GM18951 (cell line): ENCODE measurements around the gene TP53AIP1.

Experiments used
- POLR2A ChIP-seq: IDR thresholded peaks from 4 replicates; pipeline ENCODE4 v1.6.1; 2011; ENCODE audit warnings: mild to moderate bottlenecking; ENCODE audit not compliant: insufficient read length, insufficient read depth; ENCODE audit errors: extremely low read depth
- in situ Hi-C: fragments of 300-500 bp; cut with MboI; formaldehyde crosslinking; loops from one replicate; pipeline ENCODE4 v1.12.0; 2022; ENCODE audit warnings: low sequenced_read_pairs, mixed read lengths, inconsistent platforms; ENCODE audit not compliant: unreplicated experiment

The TP53AIP1 gene

GRCh38 chr11:128956401-128957201 is 13.9 kb upstream of the TP53AIP1 start:
- no peak for TF ChIP-seq POLR2A
- in situ Hi-C loops: no loop called here

GRCh38 chr11:128955636-128956035 is 13.0 kb upstream of the TP53AIP1 start:
- in situ Hi-C loops: no loop called here
- TF ChIP-seq POLR2A: no peak

- no peak for TF ChIP-seq POLR2A
- in situ Hi-C loops: loop anchor here (5.0 kb wide), 1 partner anchor 66 kb away; no protein-coding TSS in a partner anchor
These were observed 10.5 kb upstream of the TP53AIP1 start for GRCh38 chr11:128953151-128953550.

- no peak for TF ChIP-seq POLR2A
- in situ Hi-C loops: loop anchor here (5.0 kb wide), 1 partner anchor 63 kb away; no protein-coding TSS in a partner anchor
These were observed 7.3 kb upstream of the TP53AIP1 start for GRCh38 chr11:128949791-128950454.

GRCh38 chr11:128948583-128948982 is 5.9 kb upstream of the TP53AIP1 start:
- TF ChIP-seq POLR2A: no peak

GRCh38 chr11:128947773-128948172 is 5.1 kb upstream of the TP53AIP1 start:
- in situ Hi-C loops: no loop called here
- no peak for TF ChIP-seq POLR2A

More at GRCh38 chr11:128948583-128948982, 5.9 kb upstream of the TP53AIP1 start:
- in situ Hi-C loops: no loop called here

- in situ Hi-C loops: no loop called here
- TF ChIP-seq POLR2A: no peak
These were observed 4.0 kb upstream of the TP53AIP1 start for GRCh38 chr11:128946648-128947047.

GRCh38 chr11:128943428-128943976 is 831 bp upstream of the TP53AIP1 start:
- in situ Hi-C loops: no loop called here
- no peak for TF ChIP-seq POLR2A

GRCh38 chr11:128942272-128942612 is 429 bp downstream of the TP53AIP1 start:
- no peak for TF ChIP-seq POLR2A
- in situ Hi-C loops: no loop called here

GRCh38 chr11:128941573-128942271 is 949 bp downstream of the TP53AIP1 start:
- no peak for TF ChIP-seq POLR2A
- in situ Hi-C loops: no loop called here

GRCh38 chr11:128941110-128941509 is 1.6 kb downstream of the TP53AIP1 start:
- in situ Hi-C loops: no loop called here
- no peak for TF ChIP-seq POLR2A

- TF ChIP-seq POLR2A: no peak
- in situ Hi-C loops: no loop called here
These were observed 2.1 kb downstream of the TP53AIP1 start for GRCh38 chr11:128940603-128941002.

GRCh38 chr11:128940156-128940555 is 2.5 kb downstream of the TP53AIP1 start:
- in situ Hi-C loops: no loop called here
- TF ChIP-seq POLR2A: no peak
